AG04450 (cell line): ENCODE measurements around the gene HSF2. TPM values are rescaled to one million over a fixed set of nuclear protein-coding genes. Genes with fewer than 3 reads are reported as not detected.

Source experiments
- CTCF ChIA-PET: fragments of 300-600, 350-600 bp; formaldehyde crosslinking; extraction: SDS; loops from one replicate; lab custom pipeline; 2022; ENCODE audit warnings: antibody characterized with exemption, inconsistent platforms; lab: Charles Lee
- POLR2A ChIA-PET: fragments of 350-600 bp; formaldehyde crosslinking; extraction: SDS; loops from one replicate; lab custom pipeline; 2021; ENCODE audit warnings: antibody characterized with exemption, inconsistent platforms; lab: Yijun Ruan, JAX
- DNase-seq: peaks from one replicate; pipeline ENCODE4 v3.0.0-alpha.2; 2011; ENCODE audit warnings: low read depth, low spot score
- H3K27ac ChIP-seq: one replicate; pipeline ENCODE4 v1.5.1; 2012; ENCODE audit warnings: low read depth, low read length, control low read depth
- H3K27me3 ChIP-seq: one replicate; pipeline ENCODE4 v1.6.0; 2012; ENCODE audit warnings: low read length; ENCODE audit not compliant: control insufficient read depth, insufficient read depth
- H3K4me3 ChIP-seq: 2 replicates; pipeline ENCODE4 v1.5.1; 2011; ENCODE audit warnings: mild to moderate bottlenecking, low read depth, low read length, control low read depth
- H3K9me3 ChIP-seq: 2 replicates; pipeline ENCODE4 v1.5.1; 2012; ENCODE audit warnings: low read length; ENCODE audit not compliant: control insufficient read depth, insufficient read depth
- polyA plus RNA-seq: library from polyadenylated mRNA; depleted of rRNA; stranded (reverse); fragments of >200 nt; gene quantifications from 2 replicates; pipeline ENCODE4 v1.2.3, GENCODE V29; 2011
- TF ChIP-seq, protein P1 (sequence below): IDR thresholded peaks from 2 replicates; pipeline ENCODE4 v1.5.1; 2011; ENCODE audit warnings: low read depth, low read length, control low read depth, inconsistent platforms

HSF2 gene
- polyA plus RNA-seq, 1 experiment = 34.4 TPM

- Histone ChIP-seq H3K4me3 (no peak overlapping the region), H3K27me3 (peaks cover 5% of the 10 kb centered on the region), H3K9me3 (no peaks in the 10 kb centered on the region), H3K27ac (no peak overlapping the region)
- DNase-seq = no peak
- CTCF ChIA-PET = interaction anchor here (0.6 kb wide), 1 partner anchor 9 kb away, joined by 4 read pairs; no protein-coding TSS in a partner anchor
- POLR2A ChIA-PET = no interaction called here
- TF ChIP-seq, protein P1, sequence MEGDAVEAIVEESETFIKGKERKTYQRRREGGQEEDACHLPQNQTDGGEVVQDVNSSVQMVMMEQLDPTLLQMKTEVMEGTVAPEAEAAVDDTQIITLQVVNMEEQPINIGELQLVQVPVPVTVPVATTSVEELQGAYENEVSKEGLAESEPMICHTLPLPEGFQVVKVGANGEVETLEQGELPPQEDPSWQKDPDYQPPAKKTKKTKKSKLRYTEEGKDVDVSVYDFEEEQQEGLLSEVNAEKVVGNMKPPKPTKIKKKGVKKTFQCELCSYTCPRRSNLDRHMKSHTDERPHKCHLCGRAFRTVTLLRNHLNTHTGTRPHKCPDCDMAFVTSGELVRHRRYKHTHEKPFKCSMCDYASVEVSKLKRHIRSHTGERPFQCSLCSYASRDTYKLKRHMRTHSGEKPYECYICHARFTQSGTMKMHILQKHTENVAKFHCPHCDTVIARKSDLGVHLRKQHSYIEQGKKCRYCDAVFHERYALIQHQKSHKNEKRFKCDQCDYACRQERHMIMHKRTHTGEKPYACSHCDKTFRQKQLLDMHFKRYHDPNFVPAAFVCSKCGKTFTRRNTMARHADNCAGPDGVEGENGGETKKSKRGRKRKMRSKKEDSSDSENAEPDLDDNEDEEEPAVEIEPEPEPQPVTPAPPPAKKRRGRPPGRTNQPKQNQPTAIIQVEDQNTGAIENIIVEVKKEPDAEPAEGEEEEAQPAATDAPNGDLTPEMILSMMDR = no peak
Measured at GRCh38 chr6:122389704-122390372, 9.6 kb upstream of the HSF2 start.

DNA sequence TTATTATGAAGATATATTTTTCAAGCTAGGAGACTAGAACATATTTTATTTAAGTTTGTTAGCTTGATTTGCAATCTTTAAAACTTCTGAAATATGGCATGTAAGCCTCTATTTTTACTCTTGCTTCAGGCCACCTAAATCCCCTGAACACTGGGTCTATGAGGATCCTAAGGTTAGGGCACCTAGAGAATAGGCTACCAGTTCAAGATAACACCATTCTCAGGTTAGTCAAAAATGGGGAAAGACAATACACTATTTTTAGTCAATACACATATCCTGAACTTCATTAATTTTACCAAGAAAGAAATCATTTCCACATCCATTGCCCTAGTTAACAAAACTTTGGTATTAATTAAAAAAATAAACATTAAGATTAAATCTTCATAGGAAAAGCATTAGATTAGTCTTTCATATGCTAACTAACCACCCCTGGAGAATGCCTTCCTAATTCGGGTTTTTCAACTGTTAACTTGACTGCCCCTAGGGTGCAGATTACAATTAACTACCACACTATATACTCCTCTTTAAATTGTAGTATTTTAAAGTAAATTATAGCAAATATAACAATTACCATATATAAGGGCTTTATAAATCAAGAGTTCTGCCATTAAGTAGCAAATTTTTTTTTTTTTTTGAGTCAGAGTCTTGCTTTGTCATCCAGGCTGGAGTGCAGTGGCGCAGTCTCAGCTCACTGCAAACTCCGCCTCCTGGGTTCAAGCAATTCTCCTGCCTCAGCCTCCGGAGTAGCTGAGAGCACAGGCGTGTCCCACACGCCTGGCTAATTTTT, 6.7 kb upstream of the HSF2 start:
- no peaks in the 10 kb centered on the region for H3K9me3 ChIP-seq
- no peak overlapping the region for H3K4me3 ChIP-seq
- TF ChIP-seq, protein P1 = no peak
- ChIA-PET POLR2A (no interaction called here), CTCF (interaction anchor here (0.7 to 1.4 kb wide), 2 partner anchors 11 to 102 kb away, joined by 3 to 5 read pairs; no protein-coding TSS in a partner anchor)
- H3K27ac ChIP-seq = no peak overlapping the region
- H3K27me3 ChIP-seq = peaks cover 3% of the 10 kb centered on the region
- no peak for DNase-seq

GRCh38 chr6:122393351-122393896, 6.0 kb upstream of the HSF2 start:
- DNase-seq = no peak
- Histone ChIP-seq H3K9me3 (no peaks in the 10 kb centered on the region), H3K27me3 (peaks cover 3% of the 10 kb centered on the region), H3K4me3 (no peak overlapping the region), H3K27ac (no peak overlapping the region)
- POLR2A ChIA-PET = no interaction called here
- TF ChIP-seq, protein P1 = no peak
- CTCF ChIA-PET = interaction anchor here (0.7 kb wide), 1 partner anchor 102 kb away, joined by 3 read pairs; no protein-coding TSS in a partner anchor

- CTCF ChIA-PET = interaction anchor here (0.8 to 1.3 kb wide), 2 partner anchors 97 to 136 kb away, joined by 3 to 4 read pairs; no protein-coding TSS in a partner anchor
- Histone ChIP-seq H3K27ac (no peak overlapping the region), H3K4me3 (no peak overlapping the region), H3K27me3 (peaks cover 3% of the 10 kb centered on the region), H3K9me3 (no peaks in the 10 kb centered on the region)
- no peak for DNase-seq
- TF ChIP-seq, protein P1 = no peak
- POLR2A ChIA-PET = no interaction called here
Measured at GRCh38 chr6:122394016-122394415, 5.4 kb upstream of the HSF2 start.

DNA sequence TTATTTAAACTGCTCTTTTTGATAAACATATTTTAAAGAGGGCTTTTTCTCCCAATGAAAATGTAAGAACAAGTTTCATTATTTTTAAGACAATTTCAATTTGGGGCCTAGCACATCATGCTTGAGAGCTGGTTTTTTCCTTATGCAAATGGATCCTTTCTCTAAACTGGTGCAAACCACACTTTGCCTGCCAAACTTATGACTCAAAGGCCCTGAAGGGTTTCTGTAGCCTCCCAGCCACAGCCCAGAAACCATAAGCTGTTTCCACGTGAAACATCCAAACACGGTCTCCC, 451 bp upstream of the HSF2 start:
- H3K9me3 ChIP-seq = no peaks in the 10 kb centered on the region; the same call in 1 of the 2 replicates
- no peak overlapping the region for H3K27ac ChIP-seq
- DNase-seq = no peak
- H3K27me3 ChIP-seq = no peaks in the 10 kb centered on the region
- TF ChIP-seq, protein P1 = no peak
- H3K4me3 ChIP-seq = peak overlapping the region; percentile 39; the same call in 1 of the 2 replicates
- ChIA-PET POLR2A (interaction anchor here (1.4 kb wide), 1 partner anchor 72 kb away, joined by 6 read pairs; the partner anchor contains the start of gene SERINC1), CTCF (interaction anchor here (0.7 to 1.5 kb wide), 9 partner anchors 9 to 72 kb away, joined by 3 to 8 read pairs (median 4); no protein-coding TSS in a partner anchor)
